ENCODE measurements around the gene DLG1.
"Not testable (repeated sequence)": the region's sequence is repeated elsewhere in the genome, so short reads cannot be mapped to it uniquely, and the experiment has no call there.

Gene DLG1

GRCh38 chr3:197105786-197106185 lies 192.6 kb downstream of the DLG1 start:
- no peak for DNase-seq (ENCODE audit: low read depth in 4 of 4, low spot score in 1 of 4)

GRCh38 chr3:197104738-197105137 lies 193.7 kb downstream of the DLG1 start:
- DNase-seq (ENCODE audit: low read depth in 4 of 4, low spot score in 1 of 4) = no peak

GRCh38 chr3:197103766-197104165 lies 194.6 kb downstream of the DLG1 start:
- no peak for DNase-seq (ENCODE audit: low read depth in 4 of 4, low spot score in 1 of 4)

- no peak for DNase-seq (ENCODE audit: low read depth in 4 of 4, low spot score in 1 of 4)
These were observed 204.5 kb downstream of the DLG1 start for GRCh38 chr3:197093871-197094270.

- DNase-seq (ENCODE audit: low read depth in 4 of 4, low spot score in 1 of 4) = no peak
These were observed 210.0 kb downstream of the DLG1 start for GRCh38 chr3:197088370-197088769.

- no peak for DNase-seq (ENCODE audit: low read depth in 4 of 4, low spot score in 1 of 4)
These were observed 213.3 kb downstream of the DLG1 start for GRCh38 chr3:197085137-197085536.

- peak in 2 of 4 experiments; percentile 2 to 4 for DNase-seq (ENCODE audit: low read depth in 4 of 4, low spot score in 1 of 4)
These were observed 214.9 kb downstream of the DLG1 start for GRCh38 chr3:197083486-197083885.

GRCh38 chr3:197082871-197083270 lies 215.5 kb downstream of the DLG1 start:
- no peak for DNase-seq (ENCODE audit: low read depth in 4 of 4, low spot score in 1 of 4)

- no peak for DNase-seq (ENCODE audit: low read depth in 4 of 4, low spot score in 1 of 4)
These were observed 218.1 kb downstream of the DLG1 start for GRCh38 chr3:197080344-197080743.

GRCh38 chr3:197076415-197076814 lies 222.0 kb downstream of the DLG1 start:
- DNase-seq (ENCODE audit: low read depth in 4 of 4, low spot score in 1 of 4) = no peak

- no peak for DNase-seq (ENCODE audit: low read depth in 4 of 4, low spot score in 1 of 4)
These were observed 230.3 kb downstream of the DLG1 start for GRCh38 chr3:197068077-197068476.

GRCh38 chr3:197064771-197065170 lies 233.6 kb downstream of the DLG1 start:
- no peak for DNase-seq (ENCODE audit: low read depth in 4 of 4, low spot score in 1 of 4)

GRCh38 chr3:197062446-197062845 lies 236.0 kb downstream of the DLG1 start:
- DNase-seq (ENCODE audit: low read depth in 4 of 4, low spot score in 1 of 4) = no peak

GRCh38 chr3:197051637-197052036 lies 246.8 kb downstream of the DLG1 start:
- not testable (repeated sequence) for DNase-seq (ENCODE audit: low read depth in 4 of 4, low spot score in 1 of 4)

- DNase-seq (ENCODE audit: low read depth in 4 of 4, low spot score in 1 of 4) = no peak
These were observed 247.9 kb downstream of the DLG1 start for GRCh38 chr3:197050511-197050910.

- no peak for DNase-seq (ENCODE audit: low read depth in 4 of 4, low spot score in 1 of 4)
These were observed 255.9 kb downstream of the DLG1 start for GRCh38 chr3:197042539-197042938.

GRCh38 chr3:197041875-197042488 lies 256.4 kb downstream of the DLG1 start:
- DNase-seq (ENCODE audit: low read depth in 4 of 4, low spot score in 1 of 4) = no peak

- no peak for DNase-seq (ENCODE audit: low read depth in 4 of 4, low spot score in 1 of 4)
These were observed 257.8 kb downstream of the DLG1 start for GRCh38 chr3:197040658-197041057.

GRCh38 chr3:197038679-197039462 lies 259.5 kb downstream of the DLG1 start:
- no peak for DNase-seq (ENCODE audit: low read depth in 4 of 4, low spot score in 1 of 4)

GRCh38 chr3:197035577-197035976 lies 262.8 kb downstream of the DLG1 start:
- no peak for DNase-seq (ENCODE audit: low read depth in 4 of 4, low spot score in 1 of 4)

- not testable (repeated sequence) for DNase-seq (ENCODE audit: low read depth in 4 of 4, low spot score in 1 of 4)
These were observed 263.6 kb downstream of the DLG1 start for GRCh38 chr3:197034778-197035177.

GRCh38 chr3:197033764-197034163 lies 264.6 kb downstream of the DLG1 start:
- not testable (repeated sequence) for DNase-seq (ENCODE audit: low read depth in 4 of 4, low spot score in 1 of 4)
